IPS-11a (cell line): Measurements from ENCODE around the gene MRPL16.
"Not testable (repeated sequence)": the region's sequence is repeated elsewhere in the genome, so short reads cannot be mapped to it uniquely, and the experiment has no call there.

Source experiments
- H3K4me3 ChIP-seq: one replicate; pipeline ENCODE4 v1.5.1; 2013; ENCODE audit warnings: low read depth, low read length, control low read depth

Gene MRPL16

GRCh38 chr11:59810189-59810910 lies at the start of gene MRPL16:
Gene MRPL16, minus strand, starts transcription at chr11:59810778. Its CDS starts 120 bp downstream, at chr11:59810658.
- peak within 1 kb of the TSS; percentile 96 for H3K4me3 ChIP-seq

- no peak overlapping the region for H3K4me3 ChIP-seq
Measured at GRCh38 chr11:59859673-59860072, 49.1 kb upstream of the MRPL16 start.

- H3K4me3 ChIP-seq: no peak overlapping the region
Measured at GRCh38 chr11:59857439-59858434, 47.2 kb upstream of the MRPL16 start.

GRCh38 chr11:59854871-59855270 lies 44.3 kb upstream of the MRPL16 start:
- H3K4me3 ChIP-seq: no peak overlapping the region

- not testable (repeated sequence) for H3K4me3 ChIP-seq
Measured at GRCh38 chr11:59851416-59851815, 40.8 kb upstream of the MRPL16 start.

- H3K4me3 ChIP-seq: not testable (repeated sequence)
Measured at GRCh38 chr11:59849551-59849950, 39.0 kb upstream of the MRPL16 start.

- H3K4me3 ChIP-seq: no peak overlapping the region
Measured at GRCh38 chr11:59849129-59849528, 38.6 kb upstream of the MRPL16 start.

- H3K4me3 ChIP-seq: not testable (repeated sequence)
Measured at GRCh38 chr11:59848439-59848838, 37.9 kb upstream of the MRPL16 start.

GRCh38 chr11:59847626-59848025 lies 37.0 kb upstream of the MRPL16 start:
- no peak overlapping the region for H3K4me3 ChIP-seq

GRCh38 chr11:59846556-59846955 lies 36.0 kb upstream of the MRPL16 start:
- no peak overlapping the region for H3K4me3 ChIP-seq

- no peak within 1 kb of the TSS for H3K4me3 ChIP-seq
Measured at GRCh38 chr11:59845399-59845798, 34.8 kb upstream of the MRPL16 start, which contains the start of gene CBLIF. Gene CBLIF, minus strand, starts transcription at chr11:59845499. Its CDS starts 46 bp downstream, at chr11:59845453.

GRCh38 chr11:59842316-59842715 lies 31.7 kb upstream of the MRPL16 start:
- H3K4me3 ChIP-seq: no peak overlapping the region

GRCh38 chr11:59841514-59841913 lies 30.9 kb upstream of the MRPL16 start:
- no peak overlapping the region for H3K4me3 ChIP-seq

GRCh38 chr11:59839615-59840014 lies 29.0 kb upstream of the MRPL16 start:
- H3K4me3 ChIP-seq: no peak overlapping the region

GRCh38 chr11:59833602-59834001 lies 23.0 kb upstream of the MRPL16 start:
- no peak overlapping the region for H3K4me3 ChIP-seq

- no peak overlapping the region for H3K4me3 ChIP-seq
Measured at GRCh38 chr11:59829358-59829757, 18.8 kb upstream of the MRPL16 start.

- no peak overlapping the region for H3K4me3 ChIP-seq
Measured at GRCh38 chr11:59822989-59823566, 12.5 kb upstream of the MRPL16 start.

- H3K4me3 ChIP-seq: no peak overlapping the region
Measured at GRCh38 chr11:59818572-59818971, 8.0 kb upstream of the MRPL16 start.

GRCh38 chr11:59816434-59816833 lies 5.9 kb upstream of the MRPL16 start:
- not testable (repeated sequence) for H3K4me3 ChIP-seq

GRCh38 chr11:59815754-59816153 lies 5.2 kb upstream of the MRPL16 start:
- H3K4me3 ChIP-seq: peak overlapping the region; percentile 5

GRCh38 chr11:59814021-59814420 lies 3.4 kb upstream of the MRPL16 start:
- no peak overlapping the region for H3K4me3 ChIP-seq
